Measurements from ENCODE around the gene PDE4A. TPM values are rescaled to one million over a fixed set of nuclear protein-coding genes. Genes with fewer than 3 reads are reported as not detected.
"Not testable (repeated sequence)": the region's sequence is repeated elsewhere in the genome, so short reads cannot be mapped to it uniquely, and the experiment has no call there.

The PDE4A gene
- total RNA-seq, 1 donor from 2014 or later, result 1.8 TPM

GRCh38 chr19:10392120-10392519, 28.2 kb upstream of the PDE4A start:
- TF ChIP-seq CTCF (IDR thresholded peaks at IDR 0.05; ENCODE audit: insufficient read depth, low read length, poor library complexity, severe bottlenecking), result no peak
- Histone ChIP-seq H3K36me3 (ENCODE audit: control insufficient read depth, insufficient read depth, low read length) (peaks cover 2% of the 10 kb centered on the region), H3K27me3 (ENCODE audit: control insufficient read depth, insufficient read depth, low read length) (no peaks in the 10 kb centered on the region), H3K4me3 (ENCODE audit: low read depth, low read length) (no peak overlapping the region)
- no peak for DNase-seq (ENCODE audit: low read depth)

- no peak for DNase-seq (ENCODE audit: low read depth)
- Histone ChIP-seq H3K4me3 (ENCODE audit: low read depth, low read length) (no peak overlapping the region), H3K27me3 (ENCODE audit: control insufficient read depth, insufficient read depth, low read length) (no peaks in the 10 kb centered on the region), H3K36me3 (ENCODE audit: control insufficient read depth, insufficient read depth, low read length) (peaks cover 2% of the 10 kb centered on the region)
- no peak for TF ChIP-seq CTCF (IDR thresholded peaks at IDR 0.05; ENCODE audit: insufficient read depth, low read length, poor library complexity, severe bottlenecking)
These were observed 27.2 kb upstream of the PDE4A start for GRCh38 chr19:10393137-10393536.

GRCh38 chr19:10395003-10395402, 25.3 kb upstream of the PDE4A start:
- DNase-seq (ENCODE audit: low read depth), result no peak
- Histone ChIP-seq H3K4me3 (ENCODE audit: low read depth, low read length) (no peak overlapping the region), H3K36me3 (ENCODE audit: control insufficient read depth, insufficient read depth, low read length) (peaks cover 3% of the 10 kb centered on the region), H3K27me3 (ENCODE audit: control insufficient read depth, insufficient read depth, low read length) (no peaks in the 10 kb centered on the region)
- no peak for TF ChIP-seq CTCF (IDR thresholded peaks at IDR 0.05; ENCODE audit: insufficient read depth, low read length, poor library complexity, severe bottlenecking)

- Histone ChIP-seq H3K27me3 (ENCODE audit: control insufficient read depth, insufficient read depth, low read length) (no peaks in the 10 kb centered on the region), H3K36me3 (ENCODE audit: control insufficient read depth, insufficient read depth, low read length) (peaks cover 3% of the 10 kb centered on the region), H3K4me3 (ENCODE audit: low read depth, low read length) (no peak overlapping the region)
- no peak for DNase-seq (ENCODE audit: low read depth)
- no peak for TF ChIP-seq CTCF (IDR thresholded peaks at IDR 0.05; ENCODE audit: insufficient read depth, low read length, poor library complexity, severe bottlenecking)
These were observed 24.9 kb upstream of the PDE4A start for GRCh38 chr19:10395436-10395835.

GRCh38 chr19:10395917-10396316, 24.4 kb upstream of the PDE4A start:
- H3K4me3 ChIP-seq (ENCODE audit: low read depth, low read length), result no peak overlapping the region
- DNase-seq (ENCODE audit: low read depth), result no peak
- no peaks in the 10 kb centered on the region for H3K27me3 ChIP-seq (ENCODE audit: control insufficient read depth, insufficient read depth, low read length)
- no peak for TF ChIP-seq CTCF (IDR thresholded peaks at IDR 0.05; ENCODE audit: insufficient read depth, low read length, poor library complexity, severe bottlenecking)
- H3K36me3 ChIP-seq (ENCODE audit: control insufficient read depth, insufficient read depth, low read length), result peaks cover 3% of the 10 kb centered on the region

GRCh38 chr19:10398819-10399218, 21.5 kb upstream of the PDE4A start:
- Histone ChIP-seq H3K4me3 (ENCODE audit: low read depth, low read length) (no peak overlapping the region), H3K27me3 (ENCODE audit: control insufficient read depth, insufficient read depth, low read length) (no peaks in the 10 kb centered on the region), H3K36me3 (ENCODE audit: control insufficient read depth, insufficient read depth, low read length) (peaks cover 1% of the 10 kb centered on the region)
- TF ChIP-seq CTCF (IDR thresholded peaks at IDR 0.05; ENCODE audit: insufficient read depth, low read length, poor library complexity, severe bottlenecking), result no peak
- no peak for DNase-seq (ENCODE audit: low read depth)

- H3K27me3 ChIP-seq (ENCODE audit: control insufficient read depth, insufficient read depth, low read length); H3K36me3 ChIP-seq (ENCODE audit: control insufficient read depth, insufficient read depth, low read length); DNase-seq (ENCODE audit: low read depth); H3K4me3 ChIP-seq (ENCODE audit: low read depth, low read length): not testable (repeated sequence)
These were observed 21.0 kb upstream of the PDE4A start for GRCh38 chr19:10399340-10399739.
